Activated CD8-positive, alpha-beta memory T cell treated with anti-CD3 and anti-CD28 coated beads, Interleukin-2, amount 10 ng/mL, durations not matched to agents 7 days and 5 days (primary cell): ENCODE results near the gene POLG. TPM values are rescaled to one million over a fixed set of nuclear protein-coding genes. Genes with fewer than 3 reads are reported as not detected.

Source experiments
- ATAC-seq: fragments of 150-1000 bp; cut with Tn5 transposase; one replicate; pipeline ENCODE4 v1.10.0; 2021; ENCODE audit warnings: moderate library complexity
- CTCF ChIA-PET: fragments of 350-600 bp; sonication (Branson Sonifier 250); formaldehyde crosslinking; loops from one replicate; lab custom pipeline; 2021; ENCODE audit warnings: antibody characterized with exemption; lab: Charles Lee
- DNase-seq: peaks from one replicate; pipeline ENCODE4 v3.0.0-alpha.2; 2020
- H3K27ac Mint-ChIP-seq: one replicate; pipeline ENCODE4 v1.8.0; 2021; ENCODE audit warnings: mild to moderate bottlenecking, mixed read lengths
- H3K27me3 Mint-ChIP-seq: one replicate; pipeline ENCODE4 v1.8.0; 2021; ENCODE audit warnings: mixed read lengths
- H3K36me3 Mint-ChIP-seq: one replicate; pipeline ENCODE4 v1.8.0; 2021; ENCODE audit warnings: mild to moderate bottlenecking, mixed read lengths
- H3K4me1 Mint-ChIP-seq: one replicate; pipeline ENCODE4 v1.8.0; 2021; ENCODE audit warnings: mixed read lengths
- H3K4me3 Mint-ChIP-seq: one replicate; pipeline ENCODE4 v1.8.0; 2021; ENCODE audit warnings: mild to moderate bottlenecking, moderate library complexity, mixed read lengths
- H3K9me3 Mint-ChIP-seq: one replicate; pipeline ENCODE4 v1.8.0; 2022; ENCODE audit warnings: low read depth, mixed read lengths
- total RNA-seq, 2 experiments: library from RNA; stranded (reverse); gene quantifications; one replicate each; pipeline ENCODE4 v1.2.3, GENCODE V29; 2021

The POLG gene
- total RNA-seq, 2 experiments from 2014 or later: 117 to 119 TPM

DNA sequence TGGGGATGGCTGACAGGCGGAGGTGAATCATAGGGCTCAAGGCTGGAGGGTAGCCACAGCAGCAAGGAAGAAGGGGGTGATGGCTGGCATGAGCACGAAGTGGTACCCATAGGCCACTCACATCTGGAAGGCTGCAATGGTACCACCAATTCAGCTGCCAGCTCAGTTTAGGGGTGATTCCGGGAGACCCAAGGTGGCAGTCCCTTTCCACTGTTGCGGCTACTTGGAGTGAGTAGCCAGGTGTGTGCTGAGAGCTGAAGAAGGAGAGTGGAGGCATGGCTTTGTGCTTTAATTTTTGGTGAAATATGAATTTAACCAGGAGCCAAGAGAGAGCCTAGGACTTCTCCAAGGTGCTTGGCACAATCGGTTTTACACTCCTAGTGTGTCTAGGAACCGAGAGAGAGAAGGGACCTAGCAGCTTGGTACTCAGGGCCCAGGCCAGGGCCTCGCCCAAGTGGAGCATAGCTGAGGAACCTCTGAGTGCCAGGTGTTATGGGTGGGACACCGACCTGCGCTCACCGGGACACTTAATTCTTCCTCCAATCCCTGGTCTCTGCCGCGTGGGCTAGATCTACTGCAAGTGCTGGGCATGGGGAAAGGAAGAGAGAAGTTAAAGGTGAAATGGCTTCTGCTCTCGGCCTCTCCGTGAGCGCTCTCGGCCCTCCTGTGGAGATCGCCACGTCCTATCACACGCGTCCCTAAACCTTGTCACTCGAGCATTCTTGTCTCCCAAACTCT is 32.2 kb upstream of the POLG start:
- H3K9me3 Mint-ChIP-seq: no peaks in the 10 kb centered on the region
- H3K27ac Mint-ChIP-seq: no peak overlapping the region
- no peaks in the 10 kb centered on the region for H3K36me3 Mint-ChIP-seq
- DNase-seq (no peak), ATAC-seq (no peak)
- H3K27me3 Mint-ChIP-seq: peaks cover 90% of the 10 kb centered on the region
- CTCF ChIA-PET: interaction anchor here (0.8 to 3.1 kb wide), 5 partner anchors 8 to 52 kb away, joined by 3 to 8 read pairs (median 6); no protein-coding TSS in a partner anchor
- no peak overlapping the region for H3K4me3 Mint-ChIP-seq
- H3K4me1 Mint-ChIP-seq: peaks cover 6% of the 10 kb centered on the region

DNA sequence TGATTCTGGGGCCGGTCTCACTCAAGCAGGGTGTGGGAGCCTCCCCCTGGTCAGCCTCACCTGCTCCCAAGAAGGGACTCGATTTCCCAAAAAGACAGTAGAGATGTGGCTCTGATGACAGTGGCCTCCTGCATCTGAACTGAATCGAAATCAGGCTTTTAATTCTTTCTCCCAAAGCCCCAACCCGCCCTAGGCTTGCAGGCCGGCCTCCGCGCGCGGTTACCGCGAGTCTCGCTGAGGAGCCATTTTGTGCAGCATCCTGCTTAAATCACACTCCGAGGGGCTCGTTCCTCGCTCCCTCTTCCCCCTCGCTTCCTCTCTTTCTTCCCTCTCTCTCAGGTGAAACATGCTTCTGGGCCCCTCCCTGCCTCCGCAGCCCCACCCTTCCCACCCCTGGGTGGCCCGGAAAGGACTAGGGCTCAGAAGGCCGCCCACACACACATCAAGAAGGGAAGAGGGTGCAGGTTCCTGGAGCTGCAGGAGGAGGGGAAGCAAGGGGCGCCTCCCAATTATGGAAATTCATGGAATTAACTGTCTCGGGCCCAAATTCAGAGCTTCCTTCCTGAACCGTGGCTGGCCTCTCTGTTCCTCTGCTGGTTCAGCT is 30.9 kb upstream of the POLG start:
- Mint-ChIP-seq H3K27me3 (peaks cover 94% of the 10 kb centered on the region), H3K27ac (no peak overlapping the region), H3K4me3 (no peak overlapping the region), H3K36me3 (no peaks in the 10 kb centered on the region), H3K4me1 (peaks cover 8% of the 10 kb centered on the region), H3K9me3 (no peaks in the 10 kb centered on the region)
- no peak for DNase-seq
- no peak for ATAC-seq
- CTCF ChIA-PET: interaction anchor here (0.8 to 3.1 kb wide), 4 partner anchors 11 to 65 kb away, joined by 3 to 8 read pairs (median 5); no protein-coding TSS in a partner anchor

- DNase-seq (no peak), ATAC-seq (no peak)
- CTCF ChIA-PET: interaction anchor here (1.0 to 1.9 kb wide), 5 partner anchors 44 to 108 kb away, joined by 3 to 7 read pairs (median 4); no protein-coding TSS in a partner anchor
- Mint-ChIP-seq H3K36me3 (no peaks in the 10 kb centered on the region), H3K27ac (no peak overlapping the region), H3K27me3 (peaks cover 93% of the 10 kb centered on the region), H3K4me1 (peaks cover 5% of the 10 kb centered on the region), H3K4me3 (no peak overlapping the region), H3K9me3 (no peaks in the 10 kb centered on the region)
These were observed 30.3 kb upstream of the POLG start for GRCh38 chr15:89364741-89365450.

GRCh38 chr15:89364341-89364740 is 29.7 kb upstream of the POLG start:
- Mint-ChIP-seq H3K27ac (no peak overlapping the region), H3K36me3 (no peaks in the 10 kb centered on the region), H3K4me3 (no peak overlapping the region), H3K27me3 (peaks cover 93% of the 10 kb centered on the region), H3K9me3 (no peaks in the 10 kb centered on the region), H3K4me1 (peaks cover 5% of the 10 kb centered on the region)
- ATAC-seq (no peak), DNase-seq (no peak)
- CTCF ChIA-PET: interaction anchor here (1.0 to 1.9 kb wide), 5 partner anchors 45 to 108 kb away, joined by 3 to 7 read pairs (median 4); no protein-coding TSS in a partner anchor

DNA sequence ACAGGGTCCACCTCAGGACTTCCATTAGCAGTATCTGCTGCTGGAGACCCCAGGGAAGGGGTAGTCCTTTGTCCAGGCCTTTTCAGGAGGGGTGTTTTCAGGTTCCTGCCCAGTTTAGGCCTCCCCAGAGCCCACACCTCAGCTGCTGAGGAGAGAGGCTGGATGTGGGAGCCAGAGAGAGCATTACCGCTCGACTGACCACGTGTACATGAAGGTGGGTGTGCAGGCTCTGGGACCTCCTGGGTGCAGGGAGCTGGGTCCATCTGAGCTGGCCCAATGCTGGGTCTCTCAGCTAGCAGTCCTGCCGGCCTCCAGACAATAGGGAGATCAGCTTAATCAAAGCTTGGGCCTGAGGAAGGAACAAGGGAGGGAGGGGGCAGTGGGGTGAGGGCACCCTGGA is 29.1 kb upstream of the POLG start:
- Mint-ChIP-seq H3K27ac (no peak overlapping the region), H3K4me3 (no peak overlapping the region), H3K36me3 (no peaks in the 10 kb centered on the region), H3K9me3 (no peaks in the 10 kb centered on the region), H3K27me3 (peaks cover 90% of the 10 kb centered on the region), H3K4me1 (peaks cover 5% of the 10 kb centered on the region)
- DNase-seq (no peak), ATAC-seq (no peak)
- CTCF ChIA-PET: interaction anchor here (1.1 to 1.9 kb wide), 3 partner anchors 45 to 109 kb away, joined by 3 to 7 read pairs (median 5); no protein-coding TSS in a partner anchor

GRCh38 chr15:89363133-89363532 is 28.5 kb upstream of the POLG start:
- Mint-ChIP-seq H3K27ac (no peak overlapping the region), H3K27me3 (peaks cover 91% of the 10 kb centered on the region), H3K4me3 (no peak overlapping the region), H3K9me3 (no peaks in the 10 kb centered on the region), H3K36me3 (no peaks in the 10 kb centered on the region), H3K4me1 (peaks cover 11% of the 10 kb centered on the region)
- no peak for ATAC-seq
- CTCF ChIA-PET: interaction anchor here (1.9 kb wide), 1 partner anchor 110 kb away, joined by 7 read pairs; no protein-coding TSS in a partner anchor
- no peak for DNase-seq

DNA sequence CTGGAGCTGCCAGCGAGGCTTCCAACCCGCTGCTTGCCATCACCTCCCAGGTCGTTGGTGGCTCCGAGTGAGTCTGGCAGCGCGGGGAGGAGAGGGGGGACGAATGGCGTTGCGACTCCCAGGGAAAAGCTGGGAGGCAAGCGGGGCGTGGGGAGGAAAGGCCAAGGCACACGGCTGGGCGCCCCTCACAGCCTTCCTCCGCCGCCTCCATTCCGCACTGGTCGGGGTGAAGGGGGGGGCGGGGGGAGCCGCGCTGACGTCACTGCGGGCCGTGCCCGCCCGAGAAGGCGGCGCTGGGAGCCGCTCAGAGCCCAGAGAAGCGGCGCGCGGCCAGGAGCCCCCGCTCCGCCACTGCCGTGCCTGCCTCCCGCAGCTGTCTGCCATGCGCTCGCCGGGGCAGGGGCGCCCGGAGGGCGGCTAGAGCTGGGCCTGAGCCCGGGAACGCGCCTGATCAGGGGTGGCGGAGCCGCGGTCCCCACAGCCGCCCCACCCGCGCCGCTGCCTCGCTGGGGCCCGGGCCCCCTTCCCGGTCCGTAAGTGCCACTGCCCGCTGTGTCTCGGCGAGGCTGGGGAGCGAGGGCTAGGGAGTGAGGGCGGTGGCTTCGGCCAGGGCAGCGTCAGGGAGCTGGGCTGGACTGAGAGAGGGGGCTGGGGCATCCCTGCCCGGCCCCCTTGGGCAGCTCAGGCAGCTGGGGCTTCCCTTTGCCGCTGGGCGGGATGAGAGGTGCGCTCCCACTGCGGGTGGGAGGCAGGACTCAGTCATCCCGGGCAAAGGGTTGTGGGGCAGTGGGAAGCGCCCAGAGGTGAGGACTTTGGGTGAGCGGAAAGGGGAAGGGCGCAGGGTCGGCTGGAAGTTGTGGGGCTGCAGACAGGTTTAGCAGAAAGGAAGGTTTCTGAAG is 27.8 kb upstream of the POLG start:
- no peak overlapping the region for H3K4me3 Mint-ChIP-seq
- H3K4me1 Mint-ChIP-seq: peaks cover 11% of the 10 kb centered on the region
- CTCF ChIA-PET: interaction anchor here (0.8 to 1.6 kb wide), 4 partner anchors 10 to 57 kb away, joined by 3 to 4 read pairs (median 3); no protein-coding TSS in a partner anchor
- H3K9me3 Mint-ChIP-seq: no peaks in the 10 kb centered on the region
- ATAC-seq: no peak
- H3K36me3 Mint-ChIP-seq: no peaks in the 10 kb centered on the region
- H3K27me3 Mint-ChIP-seq: peaks cover 92% of the 10 kb centered on the region
- no peak for DNase-seq
- no peak overlapping the region for H3K27ac Mint-ChIP-seq

DNA sequence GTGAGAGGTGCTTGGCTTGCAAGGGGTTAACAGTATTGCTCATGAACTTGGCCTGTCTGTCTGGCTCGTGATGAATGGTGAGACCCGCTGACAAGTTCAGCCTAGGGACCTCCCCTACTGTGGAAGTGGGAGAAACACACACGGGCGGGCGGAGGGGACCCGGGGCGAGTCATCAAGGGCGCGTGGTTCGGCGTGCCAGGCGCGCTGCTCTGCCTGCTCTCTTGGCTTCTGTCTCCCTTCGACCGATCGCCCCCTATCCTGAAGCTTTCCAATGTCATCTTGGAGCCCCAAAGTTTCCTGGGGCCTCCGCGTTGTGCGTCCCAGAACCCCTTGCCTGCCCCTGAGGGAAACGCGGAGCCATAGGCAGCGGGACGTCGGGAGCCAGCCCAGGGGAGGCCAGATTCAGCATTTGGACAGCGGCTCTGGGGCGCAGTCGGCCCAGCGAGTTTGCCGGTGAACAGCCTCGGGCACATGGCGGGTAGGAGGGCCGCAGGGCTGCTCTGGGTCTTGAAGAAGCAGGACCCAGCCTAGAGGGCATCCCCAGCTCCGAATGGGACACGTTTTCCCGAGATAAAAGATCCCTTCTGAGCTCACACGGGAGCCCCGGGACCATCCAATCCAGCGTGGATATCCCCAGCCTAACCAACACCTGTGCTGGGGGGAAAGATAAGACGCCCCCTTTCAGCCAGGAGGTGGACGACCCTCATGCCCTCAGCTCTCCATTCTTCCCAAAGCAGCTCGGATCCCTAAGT is 27.0 kb upstream of the POLG start:
- Mint-ChIP-seq H3K9me3 (no peaks in the 10 kb centered on the region), H3K4me1 (peaks cover 7% of the 10 kb centered on the region), H3K27me3 (peaks cover 91% of the 10 kb centered on the region), H3K36me3 (no peaks in the 10 kb centered on the region), H3K4me3 (no peak overlapping the region), H3K27ac (no peak overlapping the region)
- DNase-seq (peak; percentile 63), ATAC-seq (no peak)
- CTCF ChIA-PET: interaction anchor here (1.2 to 6.5 kb wide), 5 partner anchors 11 to 67 kb away, joined by 3 to 154 read pairs (median 4); no protein-coding TSS in a partner anchor

- H3K4me1 Mint-ChIP-seq: peaks cover 7% of the 10 kb centered on the region
- H3K36me3 Mint-ChIP-seq: no peaks in the 10 kb centered on the region
- CTCF ChIA-PET: interaction anchor here (1.0 to 11.3 kb wide), 12 partner anchors 12 to 191 kb away, joined by 3 to 154 read pairs (median 60); partner anchors contain the start of gene POLG
- H3K9me3 Mint-ChIP-seq: no peaks in the 10 kb centered on the region
- H3K4me3 Mint-ChIP-seq: no peak overlapping the region
- DNase-seq (no peak), ATAC-seq (no peak)
- H3K27me3 Mint-ChIP-seq: peaks cover 89% of the 10 kb centered on the region
- no peak overlapping the region for H3K27ac Mint-ChIP-seq
These were observed 25.8 kb upstream of the POLG start for GRCh38 chr15:89360294-89360971.

GRCh38 chr15:89359471-89360293 is 25.1 kb upstream of the POLG start:
- CTCF ChIA-PET: interaction anchor here (0.6 to 11.3 kb wide), 35 partner anchors 9 to 891 kb away, joined by 3 to 154 read pairs (median 7); partner anchors contain the start of gene POLG
- ATAC-seq (no peak), DNase-seq (no peak)
- H3K4me3 Mint-ChIP-seq: no peak overlapping the region
- peaks cover 86% of the 10 kb centered on the region for H3K27me3 Mint-ChIP-seq
- H3K27ac Mint-ChIP-seq: no peak overlapping the region
- peaks cover 7% of the 10 kb centered on the region for H3K4me1 Mint-ChIP-seq
- H3K9me3 Mint-ChIP-seq: no peaks in the 10 kb centered on the region
- no peaks in the 10 kb centered on the region for H3K36me3 Mint-ChIP-seq
